K562 (cell line): Measurements from ENCODE around the gene COQ7. TPM values are rescaled to one million over a fixed set of nuclear protein-coding genes. Genes with fewer than 3 reads are reported as not detected.

Experiments
- ATAC-seq: fragments of 200-7000 bp; cut with Tn5 transposase; 3 replicates; pipeline ENCODE4 v1.9.1; 2020; ENCODE audit warnings: moderate library complexity
- BruUV-seq: library from RNA; stranded (reverse); fragments of 400-500 nt; replicated peaks from 2 replicates; lab custom pipeline; 2021; lab: Mats Ljungman, UMichigan
- CTCF ChIA-PET: fragments of 300-600 bp; formaldehyde crosslinking; extraction: SDS; loops from one replicate; lab custom pipeline; 2021; ENCODE audit warnings: low intra/inter-chr PET ratio; lab: Yijun Ruan, JAX
- POLR2A ChIA-PET: fragments of 300-600, 350-650 bp; sonication (Branson Sonifier 250); formaldehyde crosslinking; extraction: SDS; loops from one replicate; lab custom pipeline; 2021; ENCODE audit warnings: antibody characterized with exemption, inconsistent platforms; lab: Yijun Ruan, JAX
- DNase-seq, 4 experiments: peaks; one replicate each; pipeline versions ENCODE4 v3.0.0 to v3.0.0-alpha.2; 2011 to 2018; ENCODE audit warnings: low spot score in 3 of 4, mixed read lengths in 3 of 4; ENCODE audit errors: extremely low read depth in 1 of 4
- FAIRE-seq: peaks from 2 replicates; lab custom pipeline; 2011; peaks lifted over from hg19 to GRCh38; lab: Jason Lieb, UNC
- H2AFZ ChIP-seq: 2 replicates; pipeline ENCODE4 v1.6.0; 2011; ENCODE audit warnings: low read depth, low read length, control low read depth, inconsistent platforms
- H3K27ac ChIP-seq: fragments of 200-600 bp; 3 replicates; pipeline ENCODE4 v1.8.0; 2011; ENCODE audit warnings: low read depth, mild to moderate bottlenecking, control low read depth, inconsistent platforms, low read length, moderate library complexity, mixed read lengths; ENCODE audit errors: extremely low read depth
- H3K27me3 ChIP-seq, 2 experiments: fragments of 300-600 bp in 1 of 2; 2 replicates in 1 of 2; 3 replicates in 1 of 2; pipeline versions ENCODE4 v1.6.0 to v1.8.0; 2011; ENCODE audit warnings: inconsistent platforms in 2 of 2, low read length in 2 of 2, mild to moderate bottlenecking in 1 of 2, mixed read lengths in 1 of 2, moderate library complexity in 1 of 2; ENCODE audit not compliant: control insufficient read depth in 2 of 2, insufficient read depth in 2 of 2
- H3K36me3 ChIP-seq: fragments of 300-600 bp; 3 replicates; pipeline ENCODE4 v1.8.0; 2011; ENCODE audit warnings: mild to moderate bottlenecking, low read length, inconsistent platforms; ENCODE audit not compliant: control insufficient read depth, insufficient read depth
- H3K4me1 ChIP-seq, 2 experiments: fragments of 200-600 bp in 1 of 2; replicated peaks in 1 of 2; 2 replicates in 1 of 2; 3 replicates in 1 of 2; pipeline versions ENCODE4 v1.5.1 to v1.8.0; 2011; ENCODE audit warnings: inconsistent platforms in 2 of 2, low read length in 2 of 2, mild to moderate bottlenecking in 1 of 2, mixed read lengths in 1 of 2, moderate library complexity in 1 of 2; ENCODE audit not compliant: control insufficient read depth in 2 of 2, insufficient read depth in 2 of 2
- H3K4me2 ChIP-seq: 2 replicates; pipeline ENCODE4 v1.6.1; 2011; ENCODE audit warnings: low read length, control low read depth, inconsistent platforms, mixed read lengths; ENCODE audit not compliant: insufficient read depth
- H3K4me3 ChIP-seq: fragments of 200-600 bp; sonication (generic), shearing (Covaris generic); 2 replicates; pipeline ENCODE4 v1.5.1; 2016; ENCODE audit warnings: control low read depth, inconsistent platforms
- H3K79me2 ChIP-seq: fragments of 200-600 bp; 3 replicates; pipeline ENCODE4 v1.8.0; 2011; ENCODE audit warnings: low read length, inconsistent platforms; ENCODE audit not compliant: control insufficient read depth, insufficient read depth
- H3K9ac ChIP-seq, 2 experiments: 2 replicates each; pipeline versions ENCODE4 v1.6.0 to v1.6.1; 2011; ENCODE audit warnings: low read depth in 2 of 2, low read length in 2 of 2, control low read depth in 1 of 2, inconsistent platforms in 1 of 2, mild to moderate bottlenecking in 1 of 2, mixed read lengths in 1 of 2; ENCODE audit not compliant: insufficient read depth in 1 of 2
- H3K9me1 ChIP-seq: one replicate; pipeline ENCODE4 v1.6.0; 2011; ENCODE audit warnings: inconsistent platforms, mild to moderate bottlenecking, low read length, moderate library complexity; ENCODE audit not compliant: control insufficient read depth, insufficient read depth
- H3K9me3 ChIP-seq: replicated peaks from 2 replicates; pipeline ENCODE4 v1.5.1; 2011; ENCODE audit warnings: low read depth, low read length, inconsistent platforms; ENCODE audit not compliant: control insufficient read depth, insufficient read depth
- H4K20me1 ChIP-seq: replicated peaks from 2 replicates; pipeline ENCODE4 v1.6.1; 2011; ENCODE audit warnings: low read length, inconsistent platforms, mixed read lengths; ENCODE audit not compliant: control insufficient read depth, insufficient read depth
- EGR1 ChIP-seq: fragments of 450-650 bp; conservative IDR thresholded peaks from 2 replicates; pipeline ENCODE4 v1.6.1; 2017; ENCODE audit warnings: mild to moderate bottlenecking
- NR2C1 ChIP-seq, 2 experiments: fragments of 450-650 bp; IDR thresholded peaks; 2 replicates each; pipeline ENCODE4 v1.6.1; 2017; ENCODE audit warnings: mild to moderate bottlenecking in 2 of 2, antibody characterized with exemption in 1 of 2, inconsistent platforms in 1 of 2, missing compliant biosample characterization in 1 of 2, missing genetic modification characterization in 1 of 2
- NR2C2 ChIP-seq, 2 experiments: fragments of 200-800 bp in 1 of 2; sonication (Bioruptor generic) in 1 of 2; sonication (generic) in 1 of 2; formaldehyde crosslinking in 1 of 2; IDR thresholded peaks; 2 replicates each; pipeline versions ENCODE4 v1.6.1 to v1.8.0; 2016 to 2022; ENCODE audit warnings: mild to moderate bottlenecking in 1 of 2, missing compliant biosample characterization in 1 of 2, missing genetic modification characterization in 1 of 2, missing genetic modification reagents in 1 of 2
- PYGO2 ChIP-seq: fragments of 450-650 bp; IDR thresholded peaks from 2 replicates; pipeline ENCODE4 v1.6.1; 2016; ENCODE audit warnings: mild to moderate bottlenecking, missing genetic modification characterization, moderate library complexity, missing compliant biosample characterization
- RBM25 ChIP-seq: fragments of 200-400 bp; formaldehyde crosslinking; IDR thresholded peaks from 2 replicates; pipeline ENCODE4 v1.6.1; 2018; ENCODE audit warnings: low read length, low read depth, moderate library complexity; ENCODE audit not compliant: severe bottlenecking
- TCF15 ChIP-seq: fragments of 250-450 bp; sonication (Bioruptor Pico); IDR thresholded peaks from 2 replicates; pipeline ENCODE4 v1.8.0; 2022; ENCODE audit warnings: moderate library complexity, mild to moderate bottlenecking, inconsistent platforms
- ZNF124 ChIP-seq: sonication (generic); formaldehyde crosslinking; IDR thresholded peaks from 2 replicates; pipeline ENCODE4 v1.8.1; 2022; ENCODE audit warnings: missing genetic modification reagents
- ZNF583 ChIP-seq: fragments of 250-450 bp; sonication (Bioruptor Pico); IDR thresholded peaks from 2 replicates; pipeline ENCODE4 v1.4.0; 2020
- ZSCAN32 ChIP-seq: fragments of 450-650 bp; formaldehyde crosslinking; IDR thresholded peaks from 2 replicates; pipeline ENCODE4 v1.4.0; 2020; ENCODE audit warnings: mild to moderate bottlenecking, moderate library complexity
- WGBS: fragments of 100-300 bp; shearing (Covaris generic); methylation state at CpG from one replicate; pipeline ENCODE4 v1.1.6; 2016; ENCODE audit warnings: low coverage, mixed read lengths; ENCODE audit not compliant: insufficient coverage; ENCODE audit errors: missing lambda C conversion rate; 5-methylcytosine and 5-hydroxymethylcytosine counted together
- in situ Hi-C: fragments of 300-500 bp; cut with MboI; formaldehyde crosslinking; loops from 4 replicates; pipeline ENCODE4 v1.15.0; 2018; ENCODE audit warnings: inconsistent platforms, mixed read lengths
- intact Hi-C: fragments of 100-400 bp; cut with micrococcal nuclease; formaldehyde crosslinking; loops from 2 replicates; pipeline ENCODE4 v1.14.2; 2022
- polyA plus RNA-seq, 8 experiments: library from polyadenylated mRNA; depleted of rRNA in 4 of 8; stranded (reverse) in 5 of 8; unstranded in 3 of 8; fragments of >200 nt; fragmentation: Nextera tagmentation in 2 of 8; fragmentation: Illumina TruSeq in 1 of 8; extraction: Ambion mirVana in 2 of 8; extraction: Trizol in 1 of 8; gene quantifications; 2 replicates each; pipeline versions ENCODE4 v1.2.1 to v1.2.3, GENCODE V29; 2011 to 2014; ENCODE audit warnings: inconsistent platforms in 1 of 8, missing spikeins in 1 of 8
- total RNA-seq, 7 experiments: library from RNA; depleted of rRNA in 6 of 7; stranded (reverse); fragments of >200 nt in 6 of 7; fragmentation: Illumina TruSeq in 2 of 7; extraction: Trizol in 2 of 7; gene quantifications; 2 replicates each; pipeline versions ENCODE4 v1.2.1 to v1.2.3, GENCODE V29; 2011 to 2021; ENCODE audit warnings: low replicate concordance in 1 of 7

COQ7 gene
- total and polyA plus RNA-seq, 9 of the 15 experiments (the other 6 are each of a cell fraction or from before 2014, with no cell fraction given) = 2.3 to 26.1 (median 15.2) TPM

- no peaks in the 10 kb centered on the region for H3K9me1 ChIP-seq
- H3K4me1 ChIP-seq = peaks cover 10 to 13% of the 10 kb centered on the region in 2 experiments; a peak in 4 of 5 replicates
- H3K27ac ChIP-seq = no peak overlapping the region
- H4K20me1 ChIP-seq = no peaks in the 10 kb centered on the region
- in situ Hi-C loops (loop anchor here (5.0 to 10.0 kb wide), 2 partner anchors 292 to 430 kb away; no protein-coding TSS in a partner anchor), intact Hi-C loops (loop anchor here (5.0 kb wide), 1 partner anchor 103 kb away; the partner anchor contains the start of gene TMC7)
- H3K9ac ChIP-seq = no peak overlapping the region
- no peaks in the 10 kb centered on the region for H3K36me3 ChIP-seq
- no peaks in the 10 kb centered on the region for H3K27me3 ChIP-seq
- CTCF ChIA-PET = interaction anchor here (2.7 kb wide), 1 partner anchor 291 kb away, joined by 29 read pairs; no protein-coding TSS in a partner anchor
- no peaks in the 10 kb centered on the region for H3K9me3 ChIP-seq
- no peak for ATAC-seq
- DNase-seq = no peak
- no peaks in the 10 kb centered on the region for H3K79me2 ChIP-seq
- 56% methylated on average over 5 of the region's 5 CpGs for WGBS
- H2AFZ ChIP-seq = no peak overlapping the region
- H3K4me3 ChIP-seq = no peak overlapping the region
- no peak for FAIRE-seq
- POLR2A ChIA-PET = interaction anchor here (0.8 to 1.8 kb wide), 2 partner anchors 12 to 97 kb away, joined by 3 to 4 read pairs; no protein-coding TSS in a partner anchor
- no peak overlapping the region for H3K4me2 ChIP-seq
- no peak for TF ChIP-seq EGR1
- TF ChIP-seq TCF15 (CRISPR knock-in tag) = no peak
- TF ChIP-seq RBM25 = peak; percentile 15
- TF ChIP-seq NR2C1 (IDR thresholded peaks at IDR 0.05) = no peak
- no peak for TF ChIP-seq NR2C1 (tag; IDR thresholded peaks at IDR 0.05)
- no peak for TF ChIP-seq NR2C2 (CRISPR knock-in tag; IDR thresholded peaks at IDR 0.05)
- TF ChIP-seq NR2C2 (tag; IDR thresholded peaks at IDR 0.05) = no peak
- TF ChIP-seq ZSCAN32 (CRISPR knock-in tag) = no peak
- no peak for TF ChIP-seq ZNF583 (CRISPR knock-in tag)
- no peak for TF ChIP-seq PYGO2 (tag)
- TF ChIP-seq ZNF124 (CRISPR knock-in tag) = no peak
- TF ChIP-seq, all 486 proteins: peak for 1
- BruUV-seq = no TSS peak
Measured at GRCh38 chr16:19084879-19085278, 17.5 kb downstream of the COQ7 start.
